WERI-Rb-1 (cell line): ENCODE results near the gene IL1RL1.

Experiments used
- DNase-seq: peaks from one replicate; pipeline ENCODE4 v3.0.0-alpha.2; 2020
- H3K27ac ChIP-seq: fragments of 250-450 bp; sonication (Bioruptor Pico); 2 replicates; pipeline ENCODE4 v1.5.1; 2020; ENCODE audit warnings: mild to moderate bottlenecking, moderate library complexity
- H3K27me3 ChIP-seq: fragments of 250-450 bp; sonication (Bioruptor Pico); 2 replicates; pipeline ENCODE4 v1.5.1; 2021; ENCODE audit warnings: mild to moderate bottlenecking, low read depth, moderate library complexity; ENCODE audit not compliant: insufficient read depth, severe bottlenecking
- H3K36me3 ChIP-seq: fragments of 250-450 bp; sonication (Bioruptor Pico); 2 replicates; pipeline ENCODE4 v1.5.1; 2020; ENCODE audit warnings: mild to moderate bottlenecking, moderate library complexity
- H3K4me3 ChIP-seq: 2 replicates; pipeline ENCODE4 v1.5.1; 2011; ENCODE audit warnings: low read depth, mild to moderate bottlenecking, control low read depth, low read length
- H3K9me3 ChIP-seq: fragments of 250-450 bp; sonication (Bioruptor Pico); 2 replicates; pipeline ENCODE4 v1.5.1; 2021; ENCODE audit warnings: mild to moderate bottlenecking, moderate library complexity; ENCODE audit not compliant: severe bottlenecking
- TF ChIP-seq, protein P1 (sequence below): IDR thresholded peaks from 2 replicates; pipeline ENCODE4 v1.5.1; 2011; ENCODE audit warnings: low read depth, mild to moderate bottlenecking, control low read depth, inconsistent platforms, low read length

The IL1RL1 gene

DNA sequence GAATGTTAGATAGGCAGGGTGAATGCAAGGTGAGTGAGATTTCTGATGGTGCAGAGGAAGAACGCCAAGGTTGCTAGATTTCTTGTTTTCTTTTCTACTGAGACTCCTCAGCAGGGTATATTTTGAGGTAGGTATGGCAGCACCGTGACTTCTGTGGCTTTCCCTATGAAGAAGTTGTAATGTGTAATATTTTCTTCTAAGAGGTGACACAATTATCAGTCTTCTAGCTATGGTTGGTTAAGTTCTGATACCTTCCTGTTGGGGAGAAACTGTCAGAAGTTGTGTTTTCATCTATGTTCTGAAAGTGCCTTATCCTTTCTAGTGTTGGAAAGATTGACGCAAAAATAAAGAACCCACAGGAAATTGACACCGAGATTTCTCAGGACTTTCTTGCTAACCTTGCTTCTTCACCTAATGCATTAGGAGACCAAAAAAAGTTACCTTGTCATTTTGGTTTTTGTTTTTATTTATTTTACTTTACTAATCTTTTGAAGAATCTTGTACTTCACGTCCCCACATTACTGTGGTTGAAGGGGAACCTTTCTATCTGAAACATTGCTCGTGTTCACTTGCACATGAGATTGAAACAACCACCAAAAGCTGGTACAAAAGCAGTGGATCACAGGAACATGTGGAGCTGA is 56.1 kb downstream of the IL1RL1 start:
- H3K9me3 ChIP-seq, result peaks cover 3% of the 10 kb centered on the region
- H3K4me3 ChIP-seq, result no peak overlapping the region
- DNase-seq, result no peak
- H3K36me3 ChIP-seq, result no peaks in the 10 kb centered on the region
- TF ChIP-seq, protein P1, sequence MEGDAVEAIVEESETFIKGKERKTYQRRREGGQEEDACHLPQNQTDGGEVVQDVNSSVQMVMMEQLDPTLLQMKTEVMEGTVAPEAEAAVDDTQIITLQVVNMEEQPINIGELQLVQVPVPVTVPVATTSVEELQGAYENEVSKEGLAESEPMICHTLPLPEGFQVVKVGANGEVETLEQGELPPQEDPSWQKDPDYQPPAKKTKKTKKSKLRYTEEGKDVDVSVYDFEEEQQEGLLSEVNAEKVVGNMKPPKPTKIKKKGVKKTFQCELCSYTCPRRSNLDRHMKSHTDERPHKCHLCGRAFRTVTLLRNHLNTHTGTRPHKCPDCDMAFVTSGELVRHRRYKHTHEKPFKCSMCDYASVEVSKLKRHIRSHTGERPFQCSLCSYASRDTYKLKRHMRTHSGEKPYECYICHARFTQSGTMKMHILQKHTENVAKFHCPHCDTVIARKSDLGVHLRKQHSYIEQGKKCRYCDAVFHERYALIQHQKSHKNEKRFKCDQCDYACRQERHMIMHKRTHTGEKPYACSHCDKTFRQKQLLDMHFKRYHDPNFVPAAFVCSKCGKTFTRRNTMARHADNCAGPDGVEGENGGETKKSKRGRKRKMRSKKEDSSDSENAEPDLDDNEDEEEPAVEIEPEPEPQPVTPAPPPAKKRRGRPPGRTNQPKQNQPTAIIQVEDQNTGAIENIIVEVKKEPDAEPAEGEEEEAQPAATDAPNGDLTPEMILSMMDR, result no peak
- H3K27me3 ChIP-seq, result peaks cover 16% of the 10 kb centered on the region
- no peak overlapping the region for H3K27ac ChIP-seq

DNA sequence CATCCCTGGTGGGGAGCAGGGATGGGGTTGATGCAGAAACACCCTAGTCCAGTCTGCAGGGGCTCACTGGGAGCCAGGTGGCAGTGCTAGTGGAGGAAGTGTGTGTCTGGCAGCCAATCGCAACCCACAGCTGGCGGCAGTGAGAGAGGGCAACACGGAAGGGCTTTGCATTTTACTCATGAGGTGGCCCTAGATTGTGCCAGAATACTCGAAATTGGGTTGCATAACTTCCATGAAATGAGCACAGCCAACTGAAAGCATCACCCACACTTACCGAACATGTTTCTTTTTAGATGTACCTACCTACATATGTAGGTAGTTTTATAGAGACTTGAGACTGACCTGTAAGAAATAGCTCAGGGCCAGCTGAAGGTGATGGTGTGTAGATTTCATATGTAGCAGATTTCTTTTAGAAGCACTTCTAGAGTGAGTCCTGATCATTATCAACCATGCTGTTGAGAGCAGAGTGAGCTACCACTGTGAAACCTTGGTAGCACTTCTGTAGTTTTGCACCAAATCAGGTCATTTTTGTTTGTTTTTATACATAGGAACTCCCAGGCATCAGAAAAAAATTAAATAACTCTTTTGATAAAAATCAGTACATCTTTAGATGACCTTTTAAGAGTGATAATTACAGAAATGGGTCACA is 57.2 kb downstream of the IL1RL1 start:
- TF ChIP-seq, protein P1, result no peak
- DNase-seq, result no peak
- Histone ChIP-seq H3K27me3 (peaks cover 16% of the 10 kb centered on the region), H3K27ac (no peak overlapping the region), H3K9me3 (peaks cover 3% of the 10 kb centered on the region), H3K4me3 (no peak overlapping the region), H3K36me3 (no peaks in the 10 kb centered on the region)

DNA sequence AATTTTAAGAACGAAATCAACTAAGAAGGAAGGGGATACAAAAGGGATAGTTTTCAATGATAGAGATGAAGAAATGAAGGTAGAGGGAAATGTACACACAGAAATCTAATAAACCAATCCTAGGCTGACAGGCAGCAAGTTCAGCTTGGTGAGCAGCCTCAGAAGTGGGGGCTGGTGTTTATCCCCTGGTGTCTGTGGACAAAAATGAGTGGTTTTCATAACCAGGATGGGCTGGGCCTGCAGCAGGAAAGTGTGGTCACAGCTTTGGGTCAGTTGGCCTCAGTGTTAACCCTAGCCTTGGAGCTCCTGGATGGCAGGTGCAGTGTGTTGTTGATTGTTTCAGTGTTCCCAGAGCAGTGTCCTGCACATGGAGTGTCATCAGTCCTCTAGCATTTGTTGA is 58.5 kb downstream of the IL1RL1 start:
- no peak for DNase-seq
- TF ChIP-seq, protein P1, result no peak
- Histone ChIP-seq H3K9me3 (peaks cover 3% of the 10 kb centered on the region), H3K27me3 (peaks cover 20% of the 10 kb centered on the region), H3K4me3 (no peak overlapping the region), H3K36me3 (no peaks in the 10 kb centered on the region), H3K27ac (no peak overlapping the region)

DNA sequence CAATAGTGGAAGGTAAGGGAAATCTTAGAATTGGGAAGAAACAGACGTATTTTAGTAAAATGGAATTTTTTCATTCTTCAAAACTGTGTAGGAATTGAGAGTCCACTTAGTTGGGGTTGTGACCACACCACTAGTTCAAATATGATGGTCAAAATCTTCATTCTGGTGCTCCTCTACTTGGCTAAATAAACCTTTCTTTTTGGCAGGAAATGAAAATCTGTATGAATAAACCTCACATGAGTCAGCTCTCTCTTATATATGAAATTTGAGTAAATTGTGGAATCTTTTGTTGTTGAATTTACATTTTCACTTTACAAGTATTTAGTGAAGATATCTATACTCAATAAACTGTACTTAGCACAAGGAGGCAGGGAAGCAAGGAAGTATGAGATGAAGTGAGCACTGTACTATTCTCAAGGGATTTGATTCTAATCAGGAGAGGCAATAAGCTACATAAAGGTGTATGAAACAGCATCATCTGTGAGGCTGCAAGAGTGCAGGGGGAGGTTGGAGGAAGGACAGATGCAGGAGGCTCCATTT is 64.8 kb downstream of the IL1RL1 start:
- Histone ChIP-seq H3K9me3 (no peaks in the 10 kb centered on the region), H3K36me3 (no peaks in the 10 kb centered on the region), H3K27me3 (peaks cover 51% of the 10 kb centered on the region), H3K27ac (no peak overlapping the region), H3K4me3 (no peak overlapping the region)
- TF ChIP-seq, protein P1, result no peak
- no peak for DNase-seq

DNA sequence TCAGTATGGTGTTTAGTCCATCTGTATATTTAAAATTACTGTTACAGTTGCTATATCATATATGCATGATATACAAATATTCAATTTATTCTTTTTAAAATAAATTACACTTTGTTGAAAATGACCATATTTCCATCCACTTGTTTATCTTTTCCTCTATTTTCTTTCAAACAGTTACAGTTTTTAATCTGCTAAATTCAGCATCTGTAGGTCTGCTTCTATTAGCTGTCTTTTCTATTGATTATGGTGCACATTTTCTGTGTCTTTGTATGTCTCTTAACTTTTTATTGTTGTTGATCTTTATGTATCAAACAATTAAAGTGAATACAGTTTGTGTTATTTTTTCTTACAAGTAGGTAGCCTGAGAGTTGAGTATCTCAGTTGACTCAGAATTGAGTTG is 72.4 kb downstream of the IL1RL1 start:
- peaks cover 5% of the 10 kb centered on the region for H3K9me3 ChIP-seq
- peaks cover 42% of the 10 kb centered on the region for H3K27me3 ChIP-seq
- no peak for DNase-seq
- TF ChIP-seq, protein P1, result no peak
- H3K4me3 ChIP-seq, result no peak overlapping the region
- H3K27ac ChIP-seq, result no peak overlapping the region
- no peaks in the 10 kb centered on the region for H3K36me3 ChIP-seq

DNA sequence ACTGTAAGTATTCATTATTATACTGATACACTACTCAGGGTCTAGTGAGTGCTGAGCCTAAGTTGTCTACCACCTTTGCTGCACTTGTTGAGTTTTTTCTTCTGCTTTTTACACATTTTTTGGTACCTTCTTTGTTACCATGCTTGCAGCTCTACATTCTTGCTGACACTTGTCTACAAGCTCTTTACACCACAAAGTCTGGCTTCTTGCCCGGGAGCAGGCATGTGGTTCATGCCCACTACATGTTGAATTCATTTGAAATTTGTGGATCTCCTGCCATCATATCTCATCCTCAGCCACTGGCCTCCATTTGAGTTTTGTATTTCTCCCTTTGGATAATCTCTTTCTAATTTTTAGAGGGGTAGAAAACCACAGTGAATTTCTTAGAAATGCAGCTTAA is 74.2 kb downstream of the IL1RL1 start:
- no peak for DNase-seq
- H3K27ac ChIP-seq, result no peak overlapping the region
- peaks cover 5% of the 10 kb centered on the region for H3K9me3 ChIP-seq
- H3K4me3 ChIP-seq, result no peak overlapping the region
- H3K36me3 ChIP-seq, result no peaks in the 10 kb centered on the region
- TF ChIP-seq, protein P1, result no peak
- H3K27me3 ChIP-seq, result peaks cover 48% of the 10 kb centered on the region
